Neural crest cell (in vitro differentiated cells): ENCODE data around the gene UBR4. TPM values are rescaled to one million over a fixed set of nuclear protein-coding genes. Genes with fewer than 3 reads are reported as not detected.

Experiments used
- DNase-seq: peaks from one replicate; pipeline ENCODE4 v3.0.0; 2021; ENCODE audit warnings: low read depth, mixed read lengths, low spot score
- H3K27ac Mint-ChIP-seq: one replicate; pipeline ENCODE4 v1.8.0; 2021; ENCODE audit warnings: mild to moderate bottlenecking, mixed read lengths; ENCODE audit not compliant: unreplicated experiment
- H3K27me3 Mint-ChIP-seq: 2 replicates; pipeline ENCODE4 v1.8.0; 2021; ENCODE audit warnings: low read depth, mild to moderate bottlenecking, mixed read lengths
- H3K36me3 Mint-ChIP-seq: 2 replicates; pipeline ENCODE4 v1.8.0; 2021; ENCODE audit warnings: low read depth, mild to moderate bottlenecking, mixed read lengths
- H3K4me1 Mint-ChIP-seq: 2 replicates; pipeline ENCODE4 v1.8.0; 2021; ENCODE audit warnings: mixed read lengths
- H3K4me3 Mint-ChIP-seq: one replicate; pipeline ENCODE4 v1.8.0; 2021; ENCODE audit warnings: mild to moderate bottlenecking, mixed read lengths
- H3K9me3 Mint-ChIP-seq: 2 replicates; pipeline ENCODE4 v1.8.0; 2021; ENCODE audit warnings: mixed read lengths
- CTCF ChIP-seq: fragments of 200-600 bp; sonication (generic); conservative IDR thresholded peaks from 2 replicates; pipeline ENCODE4 v1.5.0; 2021; ENCODE audit warnings: antibody characterized with exemption, mild to moderate bottlenecking
- total RNA-seq: library from RNA; stranded (reverse); gene quantifications from 2 replicates; pipeline ENCODE4 v1.2.1, GENCODE V29; 2021

The UBR4 gene
- total RNA-seq, 1 donor from 2014 or later = 114 TPM

GRCh38 chr1:19037659-19038058, 172.4 kb downstream of the UBR4 start:
- no peak for DNase-seq
- Mint-ChIP-seq H3K4me1 (no peaks in the 10 kb centered on the region), H3K27me3 (peaks cover 2% of the 10 kb centered on the region), H3K36me3 (no peaks in the 10 kb centered on the region), H3K4me3 (no peak overlapping the region), H3K27ac (no peak overlapping the region), H3K9me3 (no peaks in the 10 kb centered on the region)
- no peak for TF ChIP-seq CTCF

- Mint-ChIP-seq H3K4me1 (no peaks in the 10 kb centered on the region), H3K27ac (no peak overlapping the region), H3K9me3 (no peaks in the 10 kb centered on the region), H3K27me3 (peaks cover 2% of the 10 kb centered on the region), H3K36me3 (no peaks in the 10 kb centered on the region), H3K4me3 (no peak overlapping the region)
- TF ChIP-seq CTCF = no peak
- DNase-seq = no peak
These were observed 173.1 kb downstream of the UBR4 start for GRCh38 chr1:19036813-19037605.

- peaks cover 2% of the 10 kb centered on the region for H3K27me3 Mint-ChIP-seq
- no peaks in the 10 kb centered on the region for H3K36me3 Mint-ChIP-seq
- no peak for DNase-seq
- no peaks in the 10 kb centered on the region for H3K4me1 Mint-ChIP-seq
- H3K9me3 Mint-ChIP-seq = no peaks in the 10 kb centered on the region
- no peak for TF ChIP-seq CTCF
- H3K4me3 Mint-ChIP-seq = no peak overlapping the region
- no peak overlapping the region for H3K27ac Mint-ChIP-seq
These were observed 173.8 kb downstream of the UBR4 start for GRCh38 chr1:19036041-19036812.

GRCh38 chr1:19035377-19036040, 174.6 kb downstream of the UBR4 start:
- Mint-ChIP-seq H3K27me3 (peaks cover 2% of the 10 kb centered on the region), H3K4me1 (no peaks in the 10 kb centered on the region), H3K9me3 (no peaks in the 10 kb centered on the region), H3K4me3 (no peak overlapping the region), H3K27ac (no peak overlapping the region), H3K36me3 (no peaks in the 10 kb centered on the region)
- DNase-seq = no peak
- TF ChIP-seq CTCF = no peak

GRCh38 chr1:19034721-19035120, 175.3 kb downstream of the UBR4 start:
- peaks cover 2% of the 10 kb centered on the region for H3K27me3 Mint-ChIP-seq
- H3K36me3 Mint-ChIP-seq = no peaks in the 10 kb centered on the region
- H3K4me1 Mint-ChIP-seq = no peaks in the 10 kb centered on the region
- TF ChIP-seq CTCF = no peak
- no peaks in the 10 kb centered on the region for H3K9me3 Mint-ChIP-seq
- no peak overlapping the region for H3K4me3 Mint-ChIP-seq
- DNase-seq = no peak
- no peak overlapping the region for H3K27ac Mint-ChIP-seq
